Measurements from ENCODE around the gene PLP2. TPM values are rescaled to one million over a fixed set of nuclear protein-coding genes. Genes with fewer than 3 reads are reported as not detected.

Gene PLP2
- total and polyA plus RNA-seq, 4 experiments from 2014 or later = 132 to 334 (median 187) TPM

DNA sequence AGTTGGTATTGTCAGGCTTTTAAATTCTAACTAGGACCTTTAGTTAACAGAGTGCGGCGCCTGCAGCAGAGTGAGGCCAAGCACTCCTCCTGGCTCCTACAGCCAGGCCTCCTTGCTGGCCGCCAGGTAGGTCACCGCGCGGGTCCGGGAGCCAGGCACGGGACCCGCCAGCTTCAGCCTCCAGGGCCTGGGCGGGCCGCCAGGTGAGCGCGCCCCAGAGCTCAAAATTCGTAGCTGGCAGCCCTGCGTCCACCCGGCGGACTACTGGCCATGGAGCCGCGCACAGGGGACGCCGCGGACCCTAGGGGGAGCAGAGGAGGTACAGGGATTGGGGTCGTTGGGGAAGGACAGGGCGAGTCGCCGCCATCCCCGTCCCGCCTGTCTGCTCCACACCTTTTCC, 9.1 kb upstream of the PLP2 start, which contains the start of gene MAGIX:
Gene MAGIX, plus strand, starts transcription at position 139 of the 400 bp plus-strand sequence. Its CDS starts 132 bp downstream, at position 271.
- Mint-ChIP-seq H3K27ac (peak within 1 kb of the TSS in 5 of 7 donors; percentile 25 to 95 (median 36)), H3K27me3 (no peaks in the 10 kb centered on the region), H3K4me1 (peaks cover 11 to 37% (median 24%) of the 10 kb centered on the region in 4 donors), H3K9me3 (peaks cover 0 to 4% (median 0%) of the 10 kb centered on the region in 8 donors), H3K4me3 (peak within 1 kb of the TSS in 7 of 8 donors; percentile 46 to 77 (median 67)), H3K36me3 (peaks cover 0 to 1% of the 10 kb centered on the region in 2 donors)
- peak within 1 kb of the TSS in 1 of 2 donors; percentile 50 for H3K4me3 ChIP-seq (ENCODE audit: low read length in 2 of 2)
- DNase-seq = no peak
- CTCF ChIA-PET (ENCODE audit: partially characterized antibody) = no interaction called here
- no peaks in the 10 kb centered on the region for H3K36me3 ChIP-seq (ENCODE audit: insufficient read depth, low read length)
- POLR2A ChIA-PET (ENCODE audit: partially characterized antibody) = no interaction called here
- H3K9me3 ChIP-seq (ENCODE audit: control insufficient read depth in 1 of 2, low read length in 2 of 2) = no peaks in the 10 kb centered on the region
- peak within 1 kb of the TSS; percentile 58 for H3K27ac ChIP-seq (ENCODE audit: low read depth, low read length)
- intact Hi-C loops (cut with micrococcal nuclease) = loop anchor here (5.0 to 10.0 kb wide), 2 partner anchors 88 to 205 kb away; partner anchors contain the start of genes OTUD5, PRAF2 and WDR45
- H3K27me3 ChIP-seq (ENCODE audit: insufficient read depth, low read length) = no peaks in the 10 kb centered on the region
- peaks cover 32% of the 10 kb centered on the region for H3K4me1 ChIP-seq (ENCODE audit: insufficient read depth, low read length)

GRCh38 chrX:49163555-49164419, 7.9 kb upstream of the PLP2 start:
- Histone ChIP-seq H3K4me1 (ENCODE audit: insufficient read depth, low read length) (peaks cover 41% of the 10 kb centered on the region), H3K27me3 (ENCODE audit: insufficient read depth, low read length) (no peaks in the 10 kb centered on the region), H3K36me3 (ENCODE audit: insufficient read depth, low read length) (no peaks in the 10 kb centered on the region), H3K4me3 (ENCODE audit: low read length in 2 of 2) (peak overlapping the region in 1 of 2 donors; percentile 50), H3K27ac (ENCODE audit: low read depth, low read length) (peak overlapping the region; percentile 58), H3K9me3 (ENCODE audit: control insufficient read depth in 1 of 2, low read length in 2 of 2) (no peaks in the 10 kb centered on the region)
- intact Hi-C loops (cut with micrococcal nuclease) = loop anchor here (5.0 to 10.0 kb wide), 2 partner anchors 89 to 206 kb away; partner anchors contain the start of genes OTUD5, PRAF2 and WDR45
- H3K36me3 Mint-ChIP-seq = peaks cover 0 to 1% of the 10 kb centered on the region in 2 donors
- peak overlapping the region; percentile 70 to 88 (median 80) for H3K4me3 Mint-ChIP-seq
- H3K4me1 Mint-ChIP-seq = peaks cover 14 to 41% (median 29%) of the 10 kb centered on the region in 4 donors
- peak; percentile 81 to 84 (median 82) for DNase-seq
- no peaks in the 10 kb centered on the region for H3K27me3 Mint-ChIP-seq
- CTCF ChIA-PET (ENCODE audit: partially characterized antibody) = interaction anchor here (0.7 to 1.8 kb wide), 4 partner anchors 9 to 40 kb away, joined by 3 to 5 read pairs (median 3); partner anchors contain the start of gene GPKOW
- H3K9me3 Mint-ChIP-seq = peaks cover 0 to 4% (median 0%) of the 10 kb centered on the region in 8 donors
- H3K27ac Mint-ChIP-seq = peak overlapping the region; percentile 83 to 95 (median 92)
- POLR2A ChIA-PET (ENCODE audit: partially characterized antibody) = interaction anchor here (0.7 to 1.1 kb wide), 6 partner anchors 9 to 715 kb away, joined by 3 to 5 read pairs (median 4); partner anchors contain the start of gene USP27X

DNA sequence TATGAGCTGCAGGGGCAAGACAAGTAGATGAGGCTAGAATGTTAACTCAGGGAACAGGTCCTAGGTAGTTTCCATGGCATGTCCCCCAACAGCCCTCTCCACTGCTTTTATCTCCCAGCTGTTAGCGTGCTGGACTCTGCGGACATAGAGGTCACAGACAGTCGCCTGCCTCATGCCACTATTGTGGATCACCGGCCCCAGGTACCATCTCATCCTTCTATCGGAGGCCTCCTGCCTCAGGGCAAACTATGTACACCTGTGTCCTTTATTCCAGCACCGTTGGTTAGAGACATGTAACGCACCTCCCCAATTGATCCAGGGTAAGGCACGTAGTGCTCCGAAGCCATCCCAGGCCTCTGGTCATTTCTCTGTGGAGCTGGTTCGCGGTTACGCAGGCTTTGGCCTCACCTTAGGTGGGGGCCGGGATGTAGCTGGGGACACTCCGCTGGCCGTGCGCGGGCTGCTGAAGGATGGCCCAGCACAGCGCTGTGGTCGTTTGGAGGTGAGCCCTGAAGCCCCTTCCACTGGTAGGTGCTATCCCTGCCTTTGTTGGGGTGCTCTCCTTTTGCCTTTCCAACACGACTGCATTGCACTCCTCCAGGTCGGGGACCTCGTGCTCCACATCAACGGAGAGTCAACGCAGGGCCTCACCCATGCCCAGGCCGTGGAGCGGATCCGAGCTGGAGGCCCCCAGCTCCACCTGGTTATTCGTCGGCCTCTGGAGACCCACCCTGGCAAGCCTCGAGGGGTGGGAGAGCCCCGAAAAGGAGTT, 6.9 kb upstream of the PLP2 start:
- Histone ChIP-seq H3K36me3 (ENCODE audit: insufficient read depth, low read length) (no peaks in the 10 kb centered on the region), H3K9me3 (ENCODE audit: control insufficient read depth in 1 of 2, low read length in 2 of 2) (no peaks in the 10 kb centered on the region), H3K27ac (ENCODE audit: low read depth, low read length) (peak overlapping the region; percentile 58), H3K27me3 (ENCODE audit: insufficient read depth, low read length) (no peaks in the 10 kb centered on the region), H3K4me1 (ENCODE audit: insufficient read depth, low read length) (peaks cover 41% of the 10 kb centered on the region), H3K4me3 (ENCODE audit: low read length in 2 of 2) (no peak overlapping the region)
- Mint-ChIP-seq H3K36me3 (peaks cover 0 to 1% of the 10 kb centered on the region in 2 donors), H3K27me3 (no peaks in the 10 kb centered on the region), H3K4me3 (peak overlapping the region in 6 of 8 donors; percentile 70 to 88 (median 80)), H3K4me1 (peaks cover 14 to 45% (median 29%) of the 10 kb centered on the region in 4 donors), H3K9me3 (peaks cover 0 to 4% (median 0%) of the 10 kb centered on the region in 8 donors), H3K27ac (peak overlapping the region in 6 of 7 donors; percentile 32 to 95 (median 94))
- POLR2A ChIA-PET (ENCODE audit: partially characterized antibody) = interaction anchor here (0.8 to 2.4 kb wide), 3 partner anchors 16 to 108 kb away, joined by 3 to 11 read pairs (median 5); no protein-coding TSS in a partner anchor
- CTCF ChIA-PET (ENCODE audit: partially characterized antibody) = interaction anchor here (0.6 to 1.8 kb wide), 4 partner anchors 8 to 28 kb away, joined by 3 to 5 read pairs (median 3); no protein-coding TSS in a partner anchor
- intact Hi-C loops (cut with micrococcal nuclease) = loop anchor here (5.0 to 10.0 kb wide), 2 partner anchors 90 to 207 kb away; partner anchors contain the start of genes OTUD5, PRAF2 and WDR45
- DNase-seq = no peak

- Mint-ChIP-seq H3K27me3 (no peaks in the 10 kb centered on the region), H3K36me3 (peaks cover 0 to 1% of the 10 kb centered on the region in 2 donors), H3K4me1 (peaks cover 14 to 45% (median 29%) of the 10 kb centered on the region in 4 donors), H3K9me3 (peaks cover 0 to 4% (median 0%) of the 10 kb centered on the region in 8 donors), H3K27ac (peak overlapping the region; percentile 93 to 98 (median 97)), H3K4me3 (peak overlapping the region; percentile 85 to 95 (median 88))
- Histone ChIP-seq H3K27ac (ENCODE audit: low read depth, low read length) (peak overlapping the region; percentile 63), H3K4me1 (ENCODE audit: insufficient read depth, low read length) (peaks cover 41% of the 10 kb centered on the region), H3K4me3 (ENCODE audit: low read length in 2 of 2) (peak overlapping the region in 1 of 2 donors; percentile 54), H3K9me3 (ENCODE audit: control insufficient read depth in 1 of 2, low read length in 2 of 2) (no peaks in the 10 kb centered on the region), H3K36me3 (ENCODE audit: insufficient read depth, low read length) (no peaks in the 10 kb centered on the region), H3K27me3 (ENCODE audit: insufficient read depth, low read length) (no peaks in the 10 kb centered on the region)
- intact Hi-C loops (cut with micrococcal nuclease) = loop anchor here (2.0 to 10.0 kb wide), 2 partner anchors 43 to 91 kb away; partner anchors contain the start of genes GPKOW, PRAF2 and WDR45
- POLR2A ChIA-PET (ENCODE audit: partially characterized antibody) = interaction anchor here (0.8 to 2.6 kb wide), 22 partner anchors 9 to 365 kb away, joined by 3 to 37 read pairs (median 4); partner anchors contain the start of genes GRIPAP1, HDAC6, PPP1R3F and PRAF2
- DNase-seq = peak; percentile 70 to 91 (median 78)
- CTCF ChIA-PET (ENCODE audit: partially characterized antibody) = interaction anchor here (1.0 to 4.8 kb wide), 9 partner anchors 10 to 28 kb away, joined by 3 to 31 read pairs (median 7); partner anchors contain the start of gene PRICKLE3
These were observed 5.5 kb upstream of the PLP2 start for GRCh38 chrX:49165901-49166881.

DNA sequence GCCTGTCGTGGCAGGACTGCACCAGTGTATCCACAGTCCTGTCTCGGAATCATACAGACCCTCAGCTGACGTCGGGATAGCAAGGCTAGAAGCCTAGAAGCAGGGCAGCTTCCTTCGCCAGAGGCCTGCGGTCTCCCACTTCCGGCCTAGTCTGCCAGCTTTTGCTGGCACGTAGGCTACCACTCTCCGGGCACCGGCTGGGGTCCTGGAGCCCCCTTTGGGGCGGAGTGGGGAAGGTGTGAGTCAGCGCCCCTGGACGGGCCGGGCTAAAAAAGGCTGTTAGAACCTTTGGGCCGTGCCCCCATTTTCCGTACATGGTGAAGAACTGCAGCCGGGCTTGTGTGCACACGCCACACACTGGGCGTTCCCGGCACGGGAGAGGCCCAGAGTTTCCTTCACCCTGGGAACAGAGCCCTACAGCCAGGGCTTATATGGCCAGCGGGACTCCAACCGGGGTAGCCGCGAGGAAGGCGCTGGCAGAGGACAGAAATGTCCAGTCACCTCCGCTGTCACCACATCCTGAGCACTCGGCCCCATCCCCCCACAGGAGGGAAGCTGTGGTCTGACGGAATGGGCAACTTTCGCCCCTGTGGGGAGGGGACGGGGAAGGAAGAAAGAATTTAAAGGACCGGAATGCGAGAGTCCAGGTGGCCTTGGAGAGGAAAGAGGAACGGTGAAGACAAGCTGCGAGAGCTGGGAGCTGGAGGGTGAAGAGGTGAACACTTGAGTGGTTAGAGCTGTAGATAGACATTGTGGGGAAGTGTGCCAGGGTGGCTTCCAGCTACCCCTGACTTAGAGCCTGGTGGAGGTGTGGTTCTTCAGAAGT, 4.6 kb upstream of the PLP2 start:
- DNase-seq = peak; percentile 56 to 89 (median 62)
- no peaks in the 10 kb centered on the region for H3K27me3 ChIP-seq (ENCODE audit: insufficient read depth, low read length)
- Mint-ChIP-seq H3K4me3 (peak overlapping the region; percentile 85 to 95 (median 88)), H3K9me3 (peaks cover 0 to 4% (median 0%) of the 10 kb centered on the region in 8 donors), H3K36me3 (peaks cover 0 to 1% of the 10 kb centered on the region in 2 donors), H3K27ac (peak overlapping the region; percentile 93 to 98 (median 97)), H3K27me3 (no peaks in the 10 kb centered on the region), H3K4me1 (peaks cover 14 to 53% (median 27%) of the 10 kb centered on the region in 4 donors)
- peak overlapping the region; percentile 63 for H3K27ac ChIP-seq (ENCODE audit: low read depth, low read length)
- H3K4me3 ChIP-seq (ENCODE audit: low read length in 2 of 2) = peak overlapping the region; percentile 30 to 54
- peaks cover 41% of the 10 kb centered on the region for H3K4me1 ChIP-seq (ENCODE audit: insufficient read depth, low read length)
- H3K9me3 ChIP-seq (ENCODE audit: control insufficient read depth in 1 of 2, low read length in 2 of 2) = no peaks in the 10 kb centered on the region
- intact Hi-C loops (cut with micrococcal nuclease) = loop anchor here (2.0 to 10.0 kb wide), 2 partner anchors 44 to 92 kb away; partner anchors contain the start of genes GPKOW, PRAF2 and WDR45
- POLR2A ChIA-PET (ENCODE audit: partially characterized antibody) = interaction anchor here (0.6 to 2.6 kb wide), 27 partner anchors 8 to 366 kb away, joined by 3 to 37 read pairs (median 4); partner anchors contain the start of genes CCDC22, GRIPAP1, HDAC6 and PPP1R3F
- no peaks in the 10 kb centered on the region for H3K36me3 ChIP-seq (ENCODE audit: insufficient read depth, low read length)
- CTCF ChIA-PET (ENCODE audit: partially characterized antibody) = interaction anchor here (1.0 to 4.8 kb wide), 9 partner anchors 9 to 29 kb away, joined by 3 to 31 read pairs (median 7); partner anchors contain the start of gene PRICKLE3

Measured in CD4-positive, alpha-beta memory T cell (primary cell).